NB4 (cell line): ENCODE data around the gene GOLM1.
"Not testable (repeated sequence)": the region's sequence is repeated elsewhere in the genome, so short reads cannot be mapped to it uniquely, and the experiment has no call there.

Experiments used
- DNase-seq: peaks from one replicate; pipeline ENCODE4 v3.0.0; 2010; ENCODE audit warnings: low read depth
- H3K4me3 ChIP-seq: one replicate; pipeline ENCODE4 v1.5.1; 2011; ENCODE audit warnings: mild to moderate bottlenecking, low read depth, low read length, moderate library complexity
- CTCF ChIP-seq: IDR thresholded peaks from one replicate; pipeline ENCODE4 v1.5.1; 2012; ENCODE audit warnings: low read depth, low read length
- MYC ChIP-seq: IDR thresholded peaks from 2 replicates; pipeline ENCODE4 v1.6.1; 2011; ENCODE audit warnings: low read depth, low read length
- POLR2A ChIP-seq: IDR thresholded peaks from 2 replicates; pipeline ENCODE4 v1.6.1; 2011; ENCODE audit warnings: mild to moderate bottlenecking; ENCODE audit not compliant: insufficient read length; ENCODE audit errors: extremely low read depth
- TF ChIP-seq, protein P1 (sequence below): IDR thresholded peaks from 2 replicates; pipeline ENCODE4 v1.6.1; 2011; ENCODE audit warnings: low read depth, low read length

GOLM1 gene, protein sequence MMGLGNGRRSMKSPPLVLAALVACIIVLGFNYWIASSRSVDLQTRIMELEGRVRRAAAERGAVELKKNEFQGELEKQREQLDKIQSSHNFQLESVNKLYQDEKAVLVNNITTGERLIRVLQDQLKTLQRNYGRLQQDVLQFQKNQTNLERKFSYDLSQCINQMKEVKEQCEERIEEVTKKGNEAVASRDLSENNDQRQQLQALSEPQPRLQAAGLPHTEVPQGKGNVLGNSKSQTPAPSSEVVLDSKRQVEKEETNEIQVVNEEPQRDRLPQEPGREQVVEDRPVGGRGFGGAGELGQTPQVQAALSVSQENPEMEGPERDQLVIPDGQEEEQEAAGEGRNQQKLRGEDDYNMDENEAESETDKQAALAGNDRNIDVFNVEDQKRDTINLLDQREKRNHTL

GRCh38 chr9:86098824-86099700 is at the start of gene GOLM1:
Gene GOLM1, minus strand, starts transcription at chr9:86099558. Its CDS starts 20,238 bp downstream, at chr9:86079320.
- peak; percentile 73 for DNase-seq
- TF ChIP-seq MYC, result 0 out of 2 replicates have a peak, but pooled peaks have one; percentile 34
- no peak for TF ChIP-seq CTCF
- peak; percentile 42 for TF ChIP-seq POLR2A

GRCh38 chr9:86146671-86147070 is 47.3 kb upstream of the GOLM1 start:
- not testable (repeated sequence) for H3K4me3 ChIP-seq, DNase-seq

More at GRCh38 chr9:86098824-86099700, at the start of gene GOLM1:
- peak within 1 kb of the TSS; percentile 64 for H3K4me3 ChIP-seq

- DNase-seq, H3K4me3 ChIP-seq: not testable (repeated sequence)
These were observed 46.6 kb upstream of the GOLM1 start for GRCh38 chr9:86145960-86146359.

GRCh38 chr9:86142973-86143372 is 43.6 kb upstream of the GOLM1 start:
- TF ChIP-seq, protein P1, sequence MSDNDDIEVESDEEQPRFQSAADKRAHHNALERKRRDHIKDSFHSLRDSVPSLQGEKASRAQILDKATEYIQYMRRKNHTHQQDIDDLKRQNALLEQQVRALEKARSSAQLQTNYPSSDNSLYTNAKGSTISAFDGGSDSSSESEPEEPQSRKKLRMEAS, result no peak
- TF ChIP-seq POLR2A, result no peak
- no peak for TF ChIP-seq MYC
- TF ChIP-seq CTCF, result no peak
- no peak for DNase-seq
- no peak overlapping the region for H3K4me3 ChIP-seq

- H3K4me3 ChIP-seq, result no peak overlapping the region
- DNase-seq, result no peak
- TF ChIP-seq, protein P1, result no peak
- no peak for TF ChIP-seq CTCF
- TF ChIP-seq MYC, result no peak
- TF ChIP-seq POLR2A, result no peak
These were observed 42.5 kb upstream of the GOLM1 start for GRCh38 chr9:86141843-86142242.

DNA sequence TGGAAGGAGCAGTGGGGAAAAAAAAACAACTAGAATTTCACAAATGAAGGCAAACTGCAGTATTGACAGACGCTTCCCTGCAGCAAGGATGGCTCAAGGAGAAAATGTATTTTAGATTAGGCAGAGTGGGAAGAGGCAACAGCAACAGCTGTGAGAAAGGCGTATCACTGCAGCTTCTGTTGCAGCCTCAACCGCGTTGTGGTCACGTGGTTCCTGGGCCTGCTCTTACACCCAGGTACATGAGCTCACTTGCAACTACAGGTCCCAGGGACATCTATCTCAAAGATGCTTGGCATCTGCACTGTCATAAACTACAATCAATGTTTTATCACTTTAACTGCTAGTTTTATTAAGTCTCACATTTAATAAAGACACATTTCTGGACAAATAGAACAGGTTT is 36.0 kb upstream of the GOLM1 start:
- H3K4me3 ChIP-seq, result no peak overlapping the region
- TF ChIP-seq, protein P1, result no peak
- TF ChIP-seq CTCF (no peak), MYC (no peak), POLR2A (no peak)
- DNase-seq, result no peak

- no peak overlapping the region for H3K4me3 ChIP-seq
- no peak for DNase-seq
- no peak for TF ChIP-seq MYC
- no peak for TF ChIP-seq CTCF
- TF ChIP-seq, protein P1, result no peak
- no peak for TF ChIP-seq POLR2A
These were observed 35.0 kb upstream of the GOLM1 start for GRCh38 chr9:86134361-86134760.
